Activated CD4-positive, alpha-beta T cell treated with anti-CD3 and anti-CD28 coated beads for 48 hours (primary cell): ENCODE data around the gene MSLN.
"Not testable (repeated sequence)": the region's sequence is repeated elsewhere in the genome, so short reads cannot be mapped to it uniquely, and the experiment has no call there.

Experiments
- DNase-seq: peaks from one replicate; pipeline ENCODE4 v3.0.0-alpha.2; 2020

The MSLN gene

GRCh38 chr16:735982-736453, 24.5 kb upstream of the MSLN start:
- peak; percentile 84 for DNase-seq

- no peak for DNase-seq
Measured at GRCh38 chr16:736936-737481, 23.5 kb upstream of the MSLN start.

GRCh38 chr16:739560-740458, 20.7 kb upstream of the MSLN start:
- no peak for DNase-seq

GRCh38 chr16:740459-740763, 20.1 kb upstream of the MSLN start:
- no peak for DNase-seq

GRCh38 chr16:740764-741505, 19.6 kb upstream of the MSLN start, which contains the start of gene CIAO3:
CIAO3 (minus strand) TSS chr16:740997; CDS start chr16:740985, 12 bp downstream.
- DNase-seq, result peak; percentile 95

GRCh38 chr16:741986-742629, 18.4 kb upstream of the MSLN start:
- DNase-seq, result no peak

GRCh38 chr16:742894-743293, 17.6 kb upstream of the MSLN start:
- not testable (repeated sequence) for DNase-seq

GRCh38 chr16:743794-744500, 16.6 kb upstream of the MSLN start:
- peak; percentile 40 for DNase-seq

- DNase-seq, result peak; percentile 39
Measured at GRCh38 chr16:745739-746138, 14.8 kb upstream of the MSLN start.

- no peak for DNase-seq
Measured at GRCh38 chr16:746637-747036, 13.9 kb upstream of the MSLN start.

- no peak for DNase-seq
Measured at GRCh38 chr16:747978-748746, 12.4 kb upstream of the MSLN start.

- DNase-seq, result no peak
Measured at GRCh38 chr16:749010-749409, 11.5 kb upstream of the MSLN start.

- no peak for DNase-seq
Measured at GRCh38 chr16:750485-750884, 10.0 kb upstream of the MSLN start.

GRCh38 chr16:751152-752006, 9.2 kb upstream of the MSLN start:
- DNase-seq, result no peak

- DNase-seq, result no peak
Measured at GRCh38 chr16:752007-752312, 8.6 kb upstream of the MSLN start.

GRCh38 chr16:754121-754607, 6.4 kb upstream of the MSLN start:
- DNase-seq, result not testable (repeated sequence)

- DNase-seq, result no peak
Measured at GRCh38 chr16:754656-755055, 5.9 kb upstream of the MSLN start.

- no peak for DNase-seq
Measured at GRCh38 chr16:756428-756827, 4.1 kb upstream of the MSLN start.

- no peak for DNase-seq
Measured at GRCh38 chr16:759110-759910, 1.2 kb upstream of the MSLN start.

- no peak for DNase-seq
Measured at GRCh38 chr16:760065-760464, 469 bp upstream of the MSLN start.
